GM04503 (cell line): Measurements from ENCODE around the gene EGR4.

ENCODE experiments used
- DNase-seq: peaks from one replicate; pipeline ENCODE4 v3.0.0-alpha.2; 2012; ENCODE audit warnings: low read depth

EGR4 gene

GRCh38 chr2:73293534-73294171 lies at the start of gene EGR4:
Gene EGR4 (minus strand): TSS chr2:73293548. CDS start chr2:73293317, 231 bp downstream.
- no peak for DNase-seq

GRCh38 chr2:73341039-73341438 lies 47.7 kb upstream of the EGR4 start:
- no peak for DNase-seq

- DNase-seq: no peak
These were observed 45.9 kb upstream of the EGR4 start for GRCh38 chr2:73339201-73339600.

DNA sequence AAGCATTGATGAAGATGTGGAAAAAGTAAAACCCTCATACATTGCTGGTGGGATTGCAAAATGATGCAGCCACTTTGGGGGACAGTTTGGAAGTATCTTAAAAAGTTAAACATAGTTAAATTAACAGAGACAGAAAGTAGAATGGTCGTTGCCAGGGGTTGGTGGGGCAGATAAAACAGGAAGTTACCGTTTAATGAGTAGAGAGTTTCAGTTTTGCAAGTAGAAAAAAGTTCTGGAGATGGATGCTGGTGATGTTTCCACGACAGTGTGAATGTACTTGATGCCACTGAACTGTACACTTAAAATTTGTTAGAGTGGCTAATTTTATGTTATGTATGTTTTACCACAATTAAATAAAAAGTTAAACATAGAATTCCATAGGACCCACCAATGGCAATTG lies 44.5 kb upstream of the EGR4 start:
- DNase-seq: no peak

DNA sequence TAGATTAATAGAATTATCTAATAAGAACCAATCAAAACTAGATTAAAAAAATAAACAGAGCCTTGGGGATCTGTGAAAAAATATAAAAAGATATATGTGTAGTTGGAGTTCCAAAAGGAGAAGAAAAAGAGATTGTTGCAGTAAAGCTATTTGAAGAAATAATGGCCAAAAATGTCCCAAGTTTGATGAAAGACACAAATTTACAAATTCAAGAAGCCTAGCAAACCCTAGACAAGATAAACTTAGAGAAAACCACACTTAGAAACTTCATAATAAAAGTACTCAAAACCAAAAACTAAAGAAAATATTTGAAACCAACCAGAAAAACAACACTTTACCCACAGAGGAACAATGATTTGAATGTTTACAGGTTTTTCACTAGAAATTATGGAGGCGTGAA lies 41.3 kb upstream of the EGR4 start:
- DNase-seq: no peak

- no peak for DNase-seq
These were observed 40.7 kb upstream of the EGR4 start for GRCh38 chr2:73334045-73334444.

DNA sequence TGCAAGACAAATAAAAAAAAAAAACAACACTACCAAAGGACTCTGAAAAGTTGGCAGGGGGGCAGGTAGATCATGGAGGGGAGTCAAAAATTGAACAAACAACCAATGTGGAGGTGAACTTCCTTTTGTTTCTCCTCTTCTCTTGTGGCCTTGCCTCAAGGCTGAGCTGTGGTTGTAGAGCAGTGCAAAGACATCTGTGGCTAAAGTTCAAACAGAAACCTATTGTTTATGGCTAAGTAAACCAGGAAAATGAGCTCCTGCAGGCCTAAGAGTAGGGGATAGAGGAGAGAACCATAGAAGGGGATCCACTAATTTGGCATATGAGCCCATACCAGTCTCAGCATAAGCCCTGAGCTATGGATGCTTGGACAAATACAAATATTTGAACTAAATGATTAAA lies 40.2 kb upstream of the EGR4 start:
- DNase-seq: no peak

GRCh38 chr2:73324126-73324725 lies 30.9 kb upstream of the EGR4 start:
- DNase-seq: no peak

- DNase-seq: no peak
These were observed 30.2 kb upstream of the EGR4 start for GRCh38 chr2:73323551-73323950.

GRCh38 chr2:73314441-73314840 lies 21.1 kb upstream of the EGR4 start:
- DNase-seq: no peak

GRCh38 chr2:73307720-73308119 lies 14.4 kb upstream of the EGR4 start:
- DNase-seq: no peak

GRCh38 chr2:73301636-73302035 lies 8.3 kb upstream of the EGR4 start:
- DNase-seq: no peak

GRCh38 chr2:73300926-73301325 lies 7.6 kb upstream of the EGR4 start:
- DNase-seq: no peak

- DNase-seq: no peak
These were observed 4.2 kb upstream of the EGR4 start for GRCh38 chr2:73297586-73297985.

GRCh38 chr2:73297151-73297559 lies 3.8 kb upstream of the EGR4 start:
- DNase-seq: no peak

GRCh38 chr2:73295751-73296400 lies 2.5 kb upstream of the EGR4 start:
- DNase-seq: no peak

DNA sequence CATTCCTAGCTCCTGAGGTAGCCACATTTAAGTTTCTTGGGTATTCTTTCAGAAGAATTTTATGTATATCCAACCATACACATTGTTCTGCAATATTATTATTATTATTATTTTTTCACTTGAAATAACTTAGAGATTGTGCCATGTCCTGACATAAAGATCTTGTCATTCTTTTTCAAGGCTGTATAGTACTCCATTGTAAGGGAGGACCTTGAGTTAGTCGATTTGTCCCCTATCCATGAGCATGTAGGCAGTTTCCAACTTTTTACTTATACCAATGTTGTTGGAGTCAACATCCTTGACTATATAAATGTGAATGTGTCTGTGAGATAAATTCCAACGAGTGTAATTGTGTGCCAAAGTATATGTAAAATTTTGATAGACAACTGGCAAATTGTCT lies 891 bp upstream of the EGR4 start:
- no peak for DNase-seq

DNA sequence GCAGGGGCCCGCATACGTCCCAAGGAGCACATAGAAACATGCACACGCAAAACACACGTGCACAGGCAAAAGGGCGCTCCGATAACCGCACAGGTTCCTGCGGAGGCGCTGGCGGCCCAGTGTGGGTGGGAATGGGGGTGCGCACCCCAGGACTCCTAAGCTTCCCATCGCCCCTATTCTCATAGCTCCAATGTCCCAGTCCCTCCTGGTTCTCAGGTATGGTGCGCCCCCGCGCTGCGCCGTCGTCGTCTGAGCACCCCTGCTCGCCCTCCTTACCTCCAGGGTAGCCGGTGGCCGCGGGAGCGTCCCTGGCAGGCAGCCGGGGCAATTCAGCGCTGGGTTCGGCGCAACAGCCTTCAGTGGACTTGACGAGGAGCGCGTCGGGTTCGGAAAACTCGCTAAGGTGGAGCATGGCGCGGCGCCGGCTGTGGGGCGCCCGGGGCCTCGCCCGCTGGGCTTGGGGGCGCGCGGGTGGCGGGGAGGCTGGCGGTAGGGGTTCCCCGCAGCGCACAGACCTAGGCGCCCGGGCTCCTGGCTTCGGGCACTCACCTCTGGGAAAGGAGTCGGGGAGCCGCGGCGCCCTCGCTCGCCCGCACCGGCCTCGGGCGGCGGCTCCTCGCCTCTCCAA lies 328 bp downstream of the EGR4 start:
- no peak for DNase-seq

GRCh38 chr2:73292316-73292905 lies 937 bp downstream of the EGR4 start:
- no peak for DNase-seq

DNA sequence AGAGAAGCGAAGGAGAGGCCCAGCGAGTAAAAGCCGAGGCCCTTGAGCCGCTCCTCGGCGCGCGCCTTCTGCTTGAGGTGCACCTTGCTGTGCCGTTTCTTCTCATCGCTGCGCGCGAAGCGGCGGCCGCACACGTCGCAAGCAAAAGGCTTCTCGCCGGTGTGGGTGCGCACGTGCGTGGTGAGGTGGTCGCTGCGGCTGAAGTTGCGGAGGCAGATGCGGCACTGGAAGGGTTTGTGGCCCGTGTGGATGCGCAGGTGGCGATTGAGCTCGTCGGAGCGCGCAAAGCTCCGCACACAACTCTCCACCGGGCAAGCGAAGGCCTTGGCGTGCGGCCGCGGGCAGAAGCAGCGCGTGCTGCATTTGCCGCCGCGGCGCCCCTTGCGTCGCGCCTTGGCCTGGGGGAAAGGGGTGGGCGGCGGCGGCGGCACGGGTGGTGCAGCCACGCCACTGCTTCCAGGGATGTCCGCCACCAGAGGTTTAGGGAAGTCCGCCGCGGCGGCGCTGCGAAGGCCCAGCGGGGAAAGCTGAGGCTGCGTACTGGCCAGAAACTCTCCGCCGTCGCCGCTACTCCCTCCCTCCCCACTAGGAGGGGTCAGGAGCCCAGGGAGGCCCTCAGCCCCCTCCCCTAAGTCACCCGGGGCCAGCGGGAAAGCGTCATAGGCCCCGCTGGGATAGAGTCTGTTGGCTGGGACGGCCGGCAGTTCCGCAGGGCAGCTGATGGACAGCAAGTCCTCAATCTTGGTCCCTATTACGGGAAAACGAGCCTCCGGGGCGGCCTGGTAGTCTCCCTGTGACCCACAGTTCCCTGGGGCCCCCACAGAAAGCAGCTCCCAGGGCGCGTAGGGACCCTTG lies 1.7 kb downstream of the EGR4 start:
- DNase-seq: no peak

GRCh38 chr2:73291093-73291460 lies 2.3 kb downstream of the EGR4 start:
- no peak for DNase-seq
